KOPT-K1 (cell line): ENCODE measurements around the gene IGFBP7.

Experiments
- H3K27ac ChIP-seq: fragments of 200-600 bp; sonication (generic); 2 replicates; pipeline ENCODE4 v1.5.1; 2016; ENCODE audit warnings: antibody characterized with exemption, mild to moderate bottlenecking, low read depth, low read length; ENCODE audit not compliant: poor library complexity, severe bottlenecking
- H3K36me3 ChIP-seq: fragments of 200-600 bp; sonication (generic); 2 replicates; pipeline ENCODE4 v1.5.1; 2017; ENCODE audit warnings: antibody characterized with exemption, mild to moderate bottlenecking, low read length, moderate library complexity; ENCODE audit not compliant: insufficient read depth
- H3K9me3 ChIP-seq: fragments of 200-600 bp; sonication (generic); 2 replicates; pipeline ENCODE4 v1.5.1; 2017; ENCODE audit warnings: antibody characterized with exemption, low read length, mild to moderate bottlenecking; ENCODE audit not compliant: insufficient read depth, poor library complexity, severe bottlenecking

Gene IGFBP7

GRCh38 chr4:57093845-57094831, 16.0 kb downstream of the IGFBP7 start:
- Histone ChIP-seq H3K27ac (no peak overlapping the region), H3K36me3 (no peaks in the 10 kb centered on the region), H3K9me3 (no peaks in the 10 kb centered on the region)

DNA sequence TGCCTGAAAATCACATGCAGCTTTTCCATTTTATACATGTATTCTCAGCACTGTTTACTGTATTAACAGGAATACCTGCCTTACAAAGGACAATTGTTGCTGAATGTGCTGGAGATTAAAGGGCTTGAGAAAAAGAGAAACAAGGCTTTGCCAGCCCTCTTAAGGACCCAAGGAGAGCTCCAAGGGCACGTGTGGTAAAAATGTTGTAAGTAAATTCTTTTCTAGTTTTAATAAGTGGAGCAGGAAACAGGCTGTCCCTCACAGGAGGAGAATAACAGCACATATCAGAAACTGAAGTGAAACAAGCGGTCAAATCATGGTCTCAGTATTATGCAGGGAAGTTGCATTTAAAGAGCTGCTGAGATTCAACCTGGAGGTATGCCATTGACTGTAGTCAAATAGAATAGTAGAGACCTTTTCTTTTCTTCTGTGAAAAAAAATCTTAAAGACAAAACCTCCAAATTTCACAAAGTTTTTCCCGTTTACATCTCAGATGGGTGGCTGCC, 18.5 kb downstream of the IGFBP7 start:
- H3K9me3 ChIP-seq: no peaks in the 10 kb centered on the region
- H3K27ac ChIP-seq: no peak overlapping the region
- H3K36me3 ChIP-seq: no peaks in the 10 kb centered on the region

DNA sequence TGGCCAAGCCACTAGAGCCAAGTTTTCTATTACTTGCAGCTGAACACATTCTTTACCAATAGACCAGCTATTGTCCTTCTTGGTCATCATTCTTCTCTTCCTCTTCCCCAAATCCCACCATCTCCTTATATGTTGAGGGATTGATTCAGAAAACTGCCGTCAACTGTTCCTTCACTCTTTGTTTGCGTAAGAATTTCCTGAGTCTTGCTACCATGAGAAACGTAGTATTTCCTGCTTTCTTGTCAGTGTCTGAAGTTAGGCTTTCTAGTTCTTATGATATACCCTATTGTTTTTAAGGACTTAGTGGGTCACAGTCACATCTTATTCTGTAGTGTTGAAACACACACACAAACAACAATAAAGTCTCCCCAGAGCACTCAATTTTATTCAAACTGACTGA, 20.1 kb downstream of the IGFBP7 start:
- H3K27ac ChIP-seq: no peak overlapping the region
- no peaks in the 10 kb centered on the region for H3K36me3 ChIP-seq
- no peaks in the 10 kb centered on the region for H3K9me3 ChIP-seq

GRCh38 chr4:57089549-57089948, 20.6 kb downstream of the IGFBP7 start:
- Histone ChIP-seq H3K9me3 (no peaks in the 10 kb centered on the region), H3K27ac (no peak overlapping the region), H3K36me3 (no peaks in the 10 kb centered on the region)

GRCh38 chr4:57086031-57086723, 24.0 kb downstream of the IGFBP7 start:
- no peaks in the 10 kb centered on the region for H3K36me3 ChIP-seq
- H3K27ac ChIP-seq: no peak overlapping the region

GRCh38 chr4:57085278-57085677, 24.9 kb downstream of the IGFBP7 start:
- H3K27ac ChIP-seq: no peak overlapping the region
- H3K9me3 ChIP-seq: no peaks in the 10 kb centered on the region

More at GRCh38 chr4:57086031-57086723, 24.0 kb downstream of the IGFBP7 start:
- H3K9me3 ChIP-seq: no peaks in the 10 kb centered on the region

DNA sequence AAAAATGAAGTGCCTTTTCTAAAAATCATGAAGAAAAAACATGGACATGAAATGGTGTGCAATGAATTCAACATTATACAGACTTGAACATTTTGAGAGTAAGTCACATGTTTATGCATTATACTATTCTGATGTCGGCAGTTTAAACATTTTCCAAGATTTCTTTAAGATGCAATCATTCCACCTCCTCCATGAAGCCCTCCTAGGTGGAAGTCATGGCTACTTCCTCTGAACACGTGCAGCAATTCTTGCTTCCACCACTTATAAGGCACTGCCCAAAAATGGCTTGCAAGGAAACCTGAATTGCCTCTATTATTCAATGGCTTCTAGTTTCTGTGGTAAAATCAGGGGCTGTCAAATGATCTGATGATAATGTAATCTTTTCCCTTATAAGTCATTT, 25.8 kb downstream of the IGFBP7 start:
- H3K9me3 ChIP-seq: no peaks in the 10 kb centered on the region
- no peak overlapping the region for H3K27ac ChIP-seq

More at GRCh38 chr4:57085278-57085677, 24.9 kb downstream of the IGFBP7 start:
- H3K36me3 ChIP-seq: no peaks in the 10 kb centered on the region

GRCh38 chr4:57083090-57083489, 27.1 kb downstream of the IGFBP7 start:
- Histone ChIP-seq H3K9me3 (no peaks in the 10 kb centered on the region), H3K27ac (no peak overlapping the region), H3K36me3 (no peaks in the 10 kb centered on the region)

More for the DNA sequence above, 25.8 kb downstream of the IGFBP7 start:
- no peaks in the 10 kb centered on the region for H3K36me3 ChIP-seq

DNA sequence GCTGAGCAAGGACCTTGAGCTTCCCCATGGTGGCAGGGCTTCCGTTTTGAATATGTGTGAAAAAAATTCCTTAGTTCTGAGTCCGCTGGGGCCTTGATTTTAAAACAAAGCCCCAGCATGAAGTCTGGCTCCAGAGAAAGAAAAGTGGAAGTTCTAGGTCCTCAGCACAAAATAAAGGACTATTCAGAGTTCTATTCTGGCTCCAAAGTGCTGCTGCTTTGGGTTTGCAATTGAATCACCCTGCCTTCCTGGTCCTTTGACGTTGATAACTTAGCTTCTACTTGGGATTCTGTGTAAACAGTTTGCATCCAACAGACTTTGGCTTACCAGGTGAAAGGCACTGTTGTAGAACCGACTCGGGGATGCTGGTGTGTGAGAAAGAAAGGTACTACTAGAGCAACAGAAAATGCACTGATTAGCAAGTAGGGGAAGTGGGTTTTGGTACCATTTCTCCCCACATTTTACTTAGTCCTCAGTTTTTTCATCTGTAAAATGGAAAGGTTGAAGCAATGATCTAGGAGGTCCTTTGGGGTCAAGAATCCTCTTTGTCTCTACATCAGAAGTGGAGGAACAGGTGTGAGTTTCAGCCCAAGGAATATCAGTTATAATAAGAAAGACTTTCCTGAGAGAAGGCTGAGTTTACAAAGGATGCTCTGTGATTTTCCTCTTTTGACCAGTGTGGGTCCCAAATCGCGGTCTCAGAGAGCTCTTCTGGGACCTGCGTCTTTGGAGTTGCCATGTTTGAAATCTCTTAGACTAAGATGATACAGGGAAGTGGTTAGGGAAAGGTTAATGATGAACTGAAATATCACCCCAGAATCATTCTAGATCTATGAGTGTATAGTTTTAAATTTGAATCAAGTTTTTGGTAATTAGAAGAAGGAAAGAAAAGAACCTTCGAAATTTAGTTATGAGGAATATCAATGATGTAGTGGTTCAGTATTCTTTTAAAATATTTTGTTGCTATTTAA, 28.2 kb downstream of the IGFBP7 start:
- no peaks in the 10 kb centered on the region for H3K36me3 ChIP-seq
- H3K27ac ChIP-seq: no peak overlapping the region
- H3K9me3 ChIP-seq: no peaks in the 10 kb centered on the region

- Histone ChIP-seq H3K9me3 (no peaks in the 10 kb centered on the region), H3K36me3 (no peaks in the 10 kb centered on the region), H3K27ac (no peak overlapping the region)
These were observed 29.2 kb downstream of the IGFBP7 start for GRCh38 chr4:57080781-57081650.

GRCh38 chr4:57078685-57079521, 31.3 kb downstream of the IGFBP7 start:
- Histone ChIP-seq H3K27ac (no peak overlapping the region), H3K9me3 (no peaks in the 10 kb centered on the region), H3K36me3 (no peaks in the 10 kb centered on the region)

GRCh38 chr4:57077550-57078343, 32.4 kb downstream of the IGFBP7 start:
- Histone ChIP-seq H3K27ac (no peak overlapping the region), H3K36me3 (no peaks in the 10 kb centered on the region)

More at GRCh38 chr4:57077550-57078343, 32.4 kb downstream of the IGFBP7 start:
- no peaks in the 10 kb centered on the region for H3K9me3 ChIP-seq
